HG02943 (cell line): Measurements from ENCODE around the gene EFNA4.

ENCODE experiments used
- ATAC-seq: cut with Tn5 transposase; IDR thresholded peaks from one replicate; pipeline ENCODE4 v1.9.1; 2021; ENCODE audit warnings: mild to moderate bottlenecking, low read depth, moderate library complexity; ENCODE audit not compliant: unreplicated experiment

Gene EFNA4

GRCh38 chr1:155032886-155033285 lies 30.7 kb upstream of the EFNA4 start:
- no peak for ATAC-seq

GRCh38 chr1:155033524-155033923 lies 30.0 kb upstream of the EFNA4 start, which contains the start of the genes DCST1 and DCST2:
DCST1 (plus strand) TSS chr1:155033824; CDS start chr1:155034037, 213 bp downstream.
DCST2 (minus strand) TSS chr1:155033781; CDS start chr1:155033701, 80 bp downstream.
- ATAC-seq: no peak

- ATAC-seq: no peak
Observed at GRCh38 chr1:155034318-155035208, 29.0 kb upstream of the EFNA4 start.

- ATAC-seq: no peak
Observed at GRCh38 chr1:155035936-155036335, 27.6 kb upstream of the EFNA4 start.

GRCh38 chr1:155037043-155037442 lies 26.5 kb upstream of the EFNA4 start:
- ATAC-seq: no peak

- no peak for ATAC-seq
Observed at GRCh38 chr1:155037851-155038441, 25.6 kb upstream of the EFNA4 start.

- no peak for ATAC-seq
Observed at GRCh38 chr1:155038602-155039307, 24.8 kb upstream of the EFNA4 start.

GRCh38 chr1:155039308-155039669 lies 24.3 kb upstream of the EFNA4 start:
- ATAC-seq: no peak

GRCh38 chr1:155040358-155041093 lies 23.0 kb upstream of the EFNA4 start:
- no peak for ATAC-seq

GRCh38 chr1:155042789-155043188 lies 20.8 kb upstream of the EFNA4 start:
- ATAC-seq: no peak

GRCh38 chr1:155043301-155043702 lies 20.2 kb upstream of the EFNA4 start:
- no peak for ATAC-seq

- no peak for ATAC-seq
Observed at GRCh38 chr1:155043793-155044192, 19.7 kb upstream of the EFNA4 start.

GRCh38 chr1:155044365-155044764 lies 19.2 kb upstream of the EFNA4 start:
- ATAC-seq: no peak

- ATAC-seq: no peak
Observed at GRCh38 chr1:155044812-155045657, 18.5 kb upstream of the EFNA4 start.

GRCh38 chr1:155048449-155049334 lies 14.8 kb upstream of the EFNA4 start:
- ATAC-seq: no peak

GRCh38 chr1:155049651-155050559 lies 13.6 kb upstream of the EFNA4 start:
- no peak for ATAC-seq

- ATAC-seq: no peak
Observed at GRCh38 chr1:155050560-155051341, 12.8 kb upstream of the EFNA4 start, which contains the start of gene ADAM15. ADAM15 (plus strand) TSS chr1:155051316; CDS start chr1:155051387, 71 bp downstream.
